Measurements from ENCODE around the gene PPP2R2D.

DNA sequence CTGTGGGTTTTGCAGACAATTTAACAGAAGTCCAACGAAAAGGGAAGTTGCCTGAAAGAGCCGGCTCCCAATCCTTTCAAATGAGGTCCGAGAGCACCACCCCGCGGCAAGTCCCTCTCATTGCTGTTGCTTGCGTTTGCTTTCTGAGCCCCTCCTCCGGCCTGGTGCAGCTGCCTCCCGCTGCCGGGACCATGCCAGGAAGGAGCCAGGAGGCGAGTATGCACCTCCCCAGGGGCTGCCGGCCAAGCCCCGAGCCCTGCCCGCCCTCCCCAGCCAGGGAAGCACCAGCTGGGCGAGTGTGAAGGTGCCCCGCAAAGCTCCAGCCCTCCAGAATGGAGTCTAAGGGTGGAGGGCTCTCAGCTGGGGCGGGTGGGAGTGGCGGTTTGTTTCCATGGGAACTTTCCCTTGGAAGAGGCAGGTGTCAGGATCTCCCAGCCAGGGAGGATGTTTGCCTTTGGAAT lies 25.8 kb upstream of the PPP2R2D start:
- TF ChIP-seq CTCF (IDR thresholded peaks at IDR 0.05) (peak; percentile 23 to 51 (median 41)), POLR2A (IDR thresholded peaks at IDR 0.05) (no peak), EP300 (IDR thresholded peaks at IDR 0.05) (no peak)
